IPS-20b (cell line): Measurements from ENCODE around the gene AQP12A.
"Not testable (repeated sequence)": the region's sequence is repeated elsewhere in the genome, so short reads cannot be mapped to it uniquely, and the experiment has no call there.

Source experiments
- H3K27ac ChIP-seq: one replicate; pipeline ENCODE4 v1.5.1; 2013; ENCODE audit warnings: low read length
- H3K27me3 ChIP-seq: 2 replicates; pipeline ENCODE4 v1.6.1; 2013; ENCODE audit warnings: mild to moderate bottlenecking, low read length, inconsistent platforms; ENCODE audit not compliant: insufficient read depth
- H3K36me3 ChIP-seq: 2 replicates; pipeline ENCODE4 v1.6.1; 2013; ENCODE audit warnings: low read depth, mild to moderate bottlenecking, inconsistent platforms, low read length, moderate library complexity; ENCODE audit not compliant: insufficient read depth
- H3K4me1 ChIP-seq: 2 replicates; pipeline ENCODE4 v1.6.1; 2013; ENCODE audit warnings: mild to moderate bottlenecking, control low read depth, inconsistent platforms, low read length, moderate library complexity; ENCODE audit not compliant: insufficient read depth
- H3K4me3 ChIP-seq: 2 replicates; pipeline ENCODE4 v1.5.1; 2013; ENCODE audit warnings: mild to moderate bottlenecking, low read length, inconsistent platforms
- H3K9ac ChIP-seq: 2 replicates; pipeline ENCODE4 v1.6.1; 2013; ENCODE audit warnings: low read depth, mild to moderate bottlenecking, inconsistent platforms, low read length, moderate library complexity
- H3K9me3 ChIP-seq: 2 replicates; pipeline ENCODE4 v1.6.1; 2013; ENCODE audit warnings: mild to moderate bottlenecking, low read depth, low read length, inconsistent platforms; ENCODE audit not compliant: insufficient read depth

The AQP12A gene

DNA sequence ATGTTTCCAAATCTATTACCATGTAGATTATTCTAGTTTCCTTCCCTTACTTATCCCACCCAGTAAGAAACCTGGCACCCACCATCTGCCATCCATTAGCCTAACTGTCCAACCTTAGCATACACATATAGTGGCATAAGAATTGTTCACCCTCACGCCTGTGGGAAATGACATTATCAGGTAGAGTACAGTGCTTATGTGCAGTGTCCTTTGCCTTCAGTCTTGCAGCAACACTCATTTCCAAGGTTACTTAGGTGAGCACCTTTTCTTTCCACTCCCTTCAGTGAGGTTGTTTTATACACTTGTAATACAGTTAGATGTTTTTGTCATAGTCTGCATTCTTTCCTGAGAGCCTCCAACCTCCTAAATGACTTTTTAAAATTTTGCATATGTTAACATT, 27.0 kb upstream of the AQP12A start:
- Histone ChIP-seq H3K27ac (no peak overlapping the region), H3K4me1 (no peaks in the 10 kb centered on the region), H3K36me3 (no peaks in the 10 kb centered on the region), H3K9me3 (peaks cover 7% of the 10 kb centered on the region; the same call in 1 of the 2 replicates), H3K27me3 (peaks cover 6% of the 10 kb centered on the region; the same call in 1 of the 2 replicates), H3K9ac (no peak overlapping the region), H3K4me3 (no peak overlapping the region)

DNA sequence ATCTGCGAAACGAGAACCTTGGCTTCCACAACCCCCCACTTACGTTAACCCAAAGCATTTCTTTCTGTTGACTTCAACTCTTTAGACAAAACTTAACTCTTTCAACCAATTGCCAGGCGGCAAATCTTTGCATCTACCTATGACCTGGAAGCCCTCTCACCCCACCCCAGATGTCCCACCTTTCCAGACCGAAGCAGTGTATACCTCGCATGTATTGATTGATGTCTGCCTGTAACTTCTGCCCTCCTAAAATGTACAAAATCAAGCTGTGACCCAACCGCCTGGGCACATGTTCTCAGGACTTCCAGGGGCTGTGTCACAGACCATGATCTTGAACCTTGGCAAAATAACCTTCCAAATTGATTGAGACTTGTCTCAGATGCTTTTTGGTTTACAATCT, 21.3 kb upstream of the AQP12A start:
- H3K4me1 ChIP-seq, result no peaks in the 10 kb centered on the region
- H3K27ac ChIP-seq, result no peak overlapping the region
- H3K4me3 ChIP-seq, result no peak overlapping the region
- H3K27me3 ChIP-seq, result no peaks in the 10 kb centered on the region
- no peaks in the 10 kb centered on the region for H3K36me3 ChIP-seq
- H3K9ac ChIP-seq, result no peak overlapping the region
- no peaks in the 10 kb centered on the region; the same call in 1 of the 2 replicates for H3K9me3 ChIP-seq

DNA sequence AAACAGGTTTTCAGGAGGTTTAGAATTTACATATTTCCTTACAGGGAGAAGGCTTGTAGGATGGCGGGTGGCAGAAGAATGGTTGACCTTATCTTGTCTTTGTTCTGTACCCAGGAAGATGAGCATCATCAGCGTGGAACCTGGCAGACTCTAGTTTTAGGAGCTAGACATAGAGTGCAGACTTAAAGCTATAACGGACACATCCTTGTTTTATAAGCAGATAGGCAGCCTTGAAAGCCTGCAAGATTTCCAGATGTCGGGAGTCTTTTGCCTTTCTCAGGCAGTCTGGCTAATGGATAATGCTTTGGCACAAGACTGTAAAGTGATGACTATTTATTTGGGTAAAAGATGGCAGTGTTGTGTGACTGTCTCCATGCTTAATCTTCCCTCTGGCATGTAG, 20.7 kb upstream of the AQP12A start:
- Histone ChIP-seq H3K4me3 (no peak overlapping the region), H3K9me3 (no peaks in the 10 kb centered on the region), H3K27me3 (no peaks in the 10 kb centered on the region), H3K27ac (no peak overlapping the region), H3K36me3 (no peaks in the 10 kb centered on the region), H3K4me1 (no peaks in the 10 kb centered on the region), H3K9ac (no peak overlapping the region)

DNA sequence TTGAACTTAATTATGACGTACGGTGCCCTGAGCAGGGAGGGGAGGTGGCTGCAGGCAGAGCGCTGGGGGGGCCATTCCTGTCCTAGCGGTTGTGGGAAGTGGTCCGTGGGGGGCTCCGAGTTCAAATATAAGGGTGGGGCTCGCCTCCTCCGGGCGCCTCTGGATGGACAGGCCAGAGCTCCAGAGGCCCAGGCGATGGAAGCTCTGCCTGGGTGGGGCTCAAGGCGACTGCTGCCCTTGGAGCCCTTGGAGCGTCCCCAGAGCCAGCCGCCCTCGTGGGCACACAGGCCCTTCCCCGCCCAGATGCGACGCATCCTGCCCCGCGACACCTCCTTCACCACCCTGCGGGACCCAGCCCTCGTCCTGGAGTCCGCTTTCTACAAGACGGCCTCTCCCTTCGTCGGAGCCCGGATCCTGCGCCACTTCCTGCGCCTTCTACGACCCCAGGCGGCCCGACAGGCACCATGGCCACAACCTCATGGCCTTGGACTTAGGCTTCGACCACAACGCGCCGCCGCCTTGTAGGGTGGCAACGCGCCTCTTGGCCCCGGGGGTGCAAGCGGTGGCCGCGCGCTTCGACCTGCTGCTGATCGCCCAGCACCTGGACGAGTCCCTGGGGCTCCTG, 19.5 kb upstream of the AQP12A start:
- Histone ChIP-seq H3K36me3 (no peaks in the 10 kb centered on the region), H3K4me3 (no peak overlapping the region), H3K9ac (no peak overlapping the region), H3K27ac (no peak overlapping the region), H3K9me3 (no peaks in the 10 kb centered on the region), H3K27me3 (no peaks in the 10 kb centered on the region), H3K4me1 (no peaks in the 10 kb centered on the region)

DNA sequence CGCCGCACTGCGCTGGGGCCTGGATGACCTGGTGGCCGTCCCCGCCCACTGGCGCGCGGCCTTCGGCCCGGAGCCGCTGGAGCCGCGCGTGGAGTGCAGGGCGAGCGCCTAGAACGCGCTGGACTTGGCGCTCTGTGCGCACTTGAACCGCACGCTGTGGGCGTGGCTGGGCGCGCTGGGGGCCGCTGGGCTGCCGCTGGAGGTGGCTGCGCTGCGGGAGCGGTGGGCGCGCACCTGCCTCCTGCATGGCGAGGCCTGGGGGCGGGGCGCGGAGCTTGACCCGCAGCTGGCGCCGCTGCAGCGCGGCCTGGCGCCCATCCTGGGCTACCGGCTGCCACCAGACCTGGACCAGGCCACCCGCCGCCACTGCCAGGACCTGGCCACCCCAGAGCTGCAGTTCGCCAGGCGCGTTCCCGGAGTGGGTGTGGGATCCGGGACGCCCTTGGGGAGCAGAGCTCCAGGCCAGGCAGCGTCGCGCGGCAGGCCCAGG, 18.9 kb upstream of the AQP12A start:
- no peaks in the 10 kb centered on the region for H3K4me1 ChIP-seq

DNA sequence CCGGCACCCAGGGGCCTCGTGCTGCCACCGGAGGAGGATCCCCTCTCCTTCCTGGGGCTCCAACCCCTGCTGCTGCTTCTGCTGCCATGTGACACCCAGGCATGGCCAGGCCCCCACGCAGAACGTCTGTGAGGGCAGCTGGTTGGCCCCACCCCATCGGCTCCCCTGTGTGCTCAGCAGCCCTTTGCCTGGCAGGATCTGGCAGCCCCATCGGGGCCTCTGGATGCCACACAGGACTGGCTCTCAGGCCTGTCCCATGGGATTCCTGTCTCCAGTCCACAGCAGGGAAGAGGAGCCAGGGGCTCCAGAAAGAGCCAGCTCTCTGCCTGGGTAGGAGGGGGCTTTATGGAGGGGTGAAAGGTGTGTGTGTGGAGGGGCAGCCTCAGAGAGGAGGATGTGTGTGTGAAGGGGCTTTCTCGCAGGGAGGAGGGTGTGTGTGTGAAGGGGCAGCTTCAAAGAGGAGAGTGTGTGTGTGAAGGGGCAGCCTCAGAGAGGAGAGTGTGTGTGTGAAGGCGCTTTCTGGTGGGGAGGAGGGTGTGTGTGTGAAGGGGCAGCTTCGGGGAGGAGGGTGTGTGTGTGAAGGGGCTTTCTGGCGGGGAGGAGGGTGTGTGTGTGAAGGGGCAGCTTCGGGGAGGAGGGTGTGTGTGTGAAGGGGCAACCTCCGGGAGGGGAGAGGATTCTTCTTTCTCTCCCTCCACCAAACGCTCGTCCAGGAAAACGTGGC, 17.0 kb upstream of the AQP12A start:
- H3K9ac ChIP-seq, H3K36me3 ChIP-seq, H3K4me3 ChIP-seq, H3K4me1 ChIP-seq, H3K9me3 ChIP-seq, H3K27ac ChIP-seq, H3K27me3 ChIP-seq: not testable (repeated sequence)

More for the DNA sequence above, 18.9 kb upstream of the AQP12A start:
- Histone ChIP-seq H3K4me3 (no peak overlapping the region), H3K36me3 (no peaks in the 10 kb centered on the region), H3K27me3 (no peaks in the 10 kb centered on the region), H3K27ac (no peak overlapping the region), H3K9me3 (no peaks in the 10 kb centered on the region), H3K9ac (no peak overlapping the region)

- not testable (repeated sequence) for H3K9ac ChIP-seq, H3K4me1 ChIP-seq, H3K4me3 ChIP-seq, H3K9me3 ChIP-seq, H3K27ac ChIP-seq, H3K27me3 ChIP-seq, H3K36me3 ChIP-seq
These were observed 16.3 kb upstream of the AQP12A start for GRCh38 chr2:240675345-240675744.

DNA sequence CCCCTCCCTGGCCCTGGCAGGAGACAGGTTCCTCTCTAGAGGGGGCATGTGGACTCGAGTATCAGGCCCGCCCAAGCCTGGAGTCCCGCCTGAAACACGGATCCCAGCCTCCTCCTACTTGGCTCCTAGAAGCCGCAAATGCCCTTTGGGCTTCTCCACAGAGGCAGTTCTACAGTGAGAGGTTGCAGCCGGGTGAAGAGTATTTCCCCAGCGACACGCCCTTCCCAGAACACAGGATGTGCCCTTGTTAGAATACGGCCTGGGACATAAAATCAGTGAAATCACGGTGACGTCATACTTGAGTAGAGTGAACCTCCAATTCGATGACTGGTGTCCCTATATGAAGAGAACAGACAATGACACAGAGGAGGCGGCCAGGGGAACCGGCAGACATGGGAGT, 13.6 kb upstream of the AQP12A start:
- H3K36me3 ChIP-seq, H3K9ac ChIP-seq, H3K27ac ChIP-seq, H3K27me3 ChIP-seq, H3K4me1 ChIP-seq, H3K9me3 ChIP-seq, H3K4me3 ChIP-seq: not testable (repeated sequence)

DNA sequence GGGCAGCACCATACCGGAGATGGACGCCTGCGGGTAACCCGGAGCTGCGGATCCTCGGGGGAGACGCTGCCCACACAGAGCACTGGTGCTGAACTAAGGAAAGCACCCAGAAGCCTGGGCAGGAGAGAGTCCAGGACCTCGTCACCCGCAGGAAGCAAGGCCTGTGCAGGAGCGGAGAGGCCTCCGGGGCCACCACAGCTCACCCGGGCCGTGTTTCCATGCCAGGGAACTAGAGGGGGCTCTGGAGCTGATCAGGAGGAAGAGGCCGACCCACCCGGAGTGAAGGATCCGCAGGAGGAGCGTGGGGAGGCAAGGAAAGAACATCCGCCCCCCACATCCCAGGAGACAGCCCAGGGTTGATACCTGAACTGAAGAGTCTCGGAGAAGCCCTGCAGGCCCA, 12.8 kb upstream of the AQP12A start:
- H3K9me3 ChIP-seq, H3K4me3 ChIP-seq, H3K27me3 ChIP-seq, H3K9ac ChIP-seq, H3K4me1 ChIP-seq, H3K27ac ChIP-seq, H3K36me3 ChIP-seq: not testable (repeated sequence)

DNA sequence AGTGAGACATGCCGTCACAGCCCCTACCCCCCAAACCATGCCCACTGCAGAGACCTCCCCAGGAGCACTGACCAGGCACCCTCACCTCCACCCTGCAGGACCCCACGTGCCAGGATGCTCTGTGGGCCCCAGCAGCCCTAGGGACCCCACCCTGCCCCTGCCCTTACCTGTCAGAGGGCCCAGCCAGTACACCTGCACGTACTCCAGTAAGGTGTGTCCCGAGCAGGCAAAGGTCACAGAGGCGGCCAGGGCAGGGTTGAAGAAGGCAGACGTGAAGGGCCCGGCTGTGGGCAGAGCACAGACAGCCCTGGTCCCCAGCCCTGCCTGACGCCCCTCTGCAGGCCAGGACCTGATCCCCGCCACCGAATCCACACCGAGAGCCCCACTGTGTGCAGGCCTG, 11.5 kb upstream of the AQP12A start:
- not testable (repeated sequence) for H3K9me3 ChIP-seq, H3K27me3 ChIP-seq, H3K36me3 ChIP-seq, H3K4me1 ChIP-seq, H3K27ac ChIP-seq, H3K9ac ChIP-seq, H3K4me3 ChIP-seq

- not testable (repeated sequence) for H3K27ac ChIP-seq, H3K36me3 ChIP-seq, H3K4me3 ChIP-seq, H3K27me3 ChIP-seq, H3K9ac ChIP-seq, H3K9me3 ChIP-seq, H3K4me1 ChIP-seq
These were observed 9.0 kb upstream of the AQP12A start, which contains the start of gene AQP12B for GRCh38 chr2:240682431-240683224. Gene AQP12B (minus strand): TSS chr2:240682885. CDS start chr2:240682837, 48 bp downstream.
